Neuronal stem cell (in vitro differentiated cells): ENCODE results near the gene LRRC25. TPM values are rescaled to one million over a fixed set of nuclear protein-coding genes. Genes with fewer than 3 reads are reported as not detected.

Source experiments
- small RNA-seq: library from polyadenylated mRNA; stranded (forward); fragments of <200 nt; extraction: miRNeasy Mini kit (QIAGEN cat#:217004); gene quantifications from one replicate; pipeline ENCODE3, GENCODE V24; 2013; ENCODE audit not compliant: insufficient read depth

LRRC25 gene

Small RNA genes within 50 kb of the gene (small RNA-seq; reads per million reads assigned to genes)
- gene MIR3189 = not detected
